Lower lobe of right lung (tissue), 2 donors: ENCODE data around the gene IQGAP2. TPM values are rescaled to one million over a fixed set of nuclear protein-coding genes. Genes with fewer than 3 reads are reported as not detected.

Experiments used
- ATAC-seq, 2 donors: fragments of 200-7000 bp; cut with Tn5 transposase; one replicate each; pipeline ENCODE4 v1.9.1; 2020 to 2022; ENCODE audit warnings: mild to moderate bottlenecking in 2 of 2, moderate library complexity in 2 of 2
- DNase-seq: peaks from one replicate; pipeline ENCODE4 v3.0.0-alpha.2; 2020
- H3K27ac ChIP-seq: fragments of 200-600 bp; one replicate; pipeline ENCODE4 v1.8.0; 2022
- H3K27me3 ChIP-seq: fragments of 200-600 bp; one replicate; pipeline ENCODE4 v1.8.0; 2022; ENCODE audit warnings: low read depth
- H3K36me3 ChIP-seq: fragments of 200-600 bp; one replicate; pipeline ENCODE4 v1.8.0; 2022; ENCODE audit warnings: mild to moderate bottlenecking
- H3K4me1 ChIP-seq: fragments of 200-600 bp; one replicate; pipeline ENCODE4 v1.8.0; 2022
- H3K4me3 ChIP-seq: fragments of 200-600 bp; one replicate; pipeline ENCODE4 v1.8.0; 2022; ENCODE audit warnings: mild to moderate bottlenecking
- H3K9me3 ChIP-seq: fragments of 200-600 bp; one replicate; pipeline ENCODE4 v1.8.0; 2022
- CTCF ChIP-seq: fragments of 200-600 bp; IDR thresholded peaks from one replicate; pipeline ENCODE4 v1.8.0; 2022; ENCODE audit warnings: antibody characterized with exemption, mild to moderate bottlenecking
- intact Hi-C: fragments of 100-400 bp; cut with DNase I; formaldehyde crosslinking; loops from one replicate; pipeline ENCODE4 v1.11.0; 2022
- total RNA-seq: library from RNA; stranded (reverse); fragmentation: NEBNext Ultra II Directional; extraction: Animal tissue kit (Norgen Biotek cat#: 25700); gene quantifications from one replicate; pipeline ENCODE4 v1.2.1, GENCODE V29; 2021
- donor health status: DM: no; HTN: yes; CAD: no; lungs with severe emphysema.

IQGAP2 gene
- total RNA-seq, 1 donor from 2014 or later = 42.0 TPM

DNA sequence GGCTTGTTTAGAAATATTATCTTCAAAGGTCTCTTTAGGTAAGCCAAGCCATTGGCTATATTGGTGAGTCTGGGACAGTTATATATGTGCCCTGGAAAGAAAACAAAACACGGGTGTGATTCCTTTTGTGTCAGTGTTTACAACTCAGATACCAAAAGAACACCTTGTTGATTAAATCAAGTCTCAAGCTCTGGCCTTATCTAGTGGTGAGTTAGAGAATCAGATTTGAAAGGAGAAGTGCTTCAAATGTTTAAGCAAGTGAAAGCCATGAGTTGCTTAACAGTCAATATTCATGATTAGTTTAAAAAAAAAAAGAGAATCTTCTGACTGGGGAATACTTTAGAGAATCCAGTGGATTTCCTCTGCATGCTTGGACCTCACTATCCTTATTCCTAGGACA lies 68.3 kb downstream of the IQGAP2 start:
- ATAC-seq = no peak
- no peak overlapping the region for H3K27ac ChIP-seq
- DNase-seq = no peak
- intact Hi-C loops = no loop called here
- no peak for TF ChIP-seq CTCF
- H3K4me1 ChIP-seq = no peaks in the 10 kb centered on the region
- H3K9me3 ChIP-seq = no peaks in the 10 kb centered on the region
- no peaks in the 10 kb centered on the region for H3K27me3 ChIP-seq
- no peaks in the 10 kb centered on the region for H3K36me3 ChIP-seq
- no peak overlapping the region for H3K4me3 ChIP-seq

DNA sequence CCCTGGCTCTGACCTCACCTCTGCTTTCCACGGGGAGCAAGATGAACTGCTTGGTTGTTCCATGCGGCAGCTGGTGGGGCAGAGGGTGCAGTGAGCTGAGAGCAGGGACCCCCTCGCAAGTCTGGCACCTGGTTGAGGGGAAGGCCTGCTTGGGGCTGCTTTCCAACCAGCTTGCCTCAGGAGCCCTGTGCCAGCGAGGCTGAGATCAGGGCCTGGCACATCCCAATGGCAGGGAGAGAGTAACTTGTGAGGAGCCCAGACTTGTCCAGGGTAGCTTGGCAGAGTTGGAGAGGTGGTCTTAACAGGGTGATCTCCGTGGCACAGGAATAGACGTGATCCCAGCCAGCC lies 68.9 kb downstream of the IQGAP2 start:
- no peak overlapping the region for H3K27ac ChIP-seq
- intact Hi-C loops = no loop called here
- H3K4me1 ChIP-seq = no peaks in the 10 kb centered on the region
- H3K27me3 ChIP-seq = no peaks in the 10 kb centered on the region
- H3K4me3 ChIP-seq = no peak overlapping the region
- DNase-seq (no peak), ATAC-seq (no peak)
- no peaks in the 10 kb centered on the region for H3K36me3 ChIP-seq
- no peak for TF ChIP-seq CTCF
- no peaks in the 10 kb centered on the region for H3K9me3 ChIP-seq

- TF ChIP-seq CTCF = no peak
- Histone ChIP-seq H3K4me1 (no peaks in the 10 kb centered on the region), H3K27me3 (no peaks in the 10 kb centered on the region), H3K4me3 (no peak overlapping the region), H3K27ac (no peak overlapping the region), H3K36me3 (no peaks in the 10 kb centered on the region), H3K9me3 (no peaks in the 10 kb centered on the region)
- ATAC-seq (no peak), DNase-seq (no peak)
- intact Hi-C loops = no loop called here
Observed at GRCh38 chr5:76472335-76473008, 69.4 kb downstream of the IQGAP2 start.

- H3K36me3 ChIP-seq = no peaks in the 10 kb centered on the region
- H3K4me3 ChIP-seq = no peak overlapping the region
- no peaks in the 10 kb centered on the region for H3K4me1 ChIP-seq
- no peak for TF ChIP-seq CTCF
- no peaks in the 10 kb centered on the region for H3K9me3 ChIP-seq
- intact Hi-C loops = no loop called here
- DNase-seq (no peak), ATAC-seq (no peak)
- no peak overlapping the region for H3K27ac ChIP-seq
- H3K27me3 ChIP-seq = no peaks in the 10 kb centered on the region
Observed at GRCh38 chr5:76473009-76473336, 69.9 kb downstream of the IQGAP2 start.

- intact Hi-C loops = no loop called here
- H3K27me3 ChIP-seq = no peaks in the 10 kb centered on the region
- peak; percentile 21 to 40 for ATAC-seq
- H3K27ac ChIP-seq = no peak overlapping the region
- no peaks in the 10 kb centered on the region for H3K4me1 ChIP-seq
- no peaks in the 10 kb centered on the region for H3K36me3 ChIP-seq
- no peak for DNase-seq
- no peak for TF ChIP-seq CTCF
- no peaks in the 10 kb centered on the region for H3K9me3 ChIP-seq
- H3K4me3 ChIP-seq = no peak overlapping the region
Observed at GRCh38 chr5:76473661-76474060, 70.6 kb downstream of the IQGAP2 start.

GRCh38 chr5:76474377-76474776 lies 71.3 kb downstream of the IQGAP2 start:
- intact Hi-C loops = no loop called here

More at GRCh38 chr5:76474377-76474776, 71.3 kb downstream of the IQGAP2 start:
- H3K4me1 ChIP-seq = no peaks in the 10 kb centered on the region
- no peaks in the 10 kb centered on the region for H3K9me3 ChIP-seq
- no peaks in the 10 kb centered on the region for H3K36me3 ChIP-seq
- no peak overlapping the region for H3K27ac ChIP-seq
- TF ChIP-seq CTCF = no peak
- DNase-seq (no peak), ATAC-seq (no peak)
- no peak overlapping the region for H3K4me3 ChIP-seq
- no peaks in the 10 kb centered on the region for H3K27me3 ChIP-seq
